Ishikawa (cell line): ENCODE measurements around the gene RALGPS1.

Source experiments
- FOXM1 ChIP-seq: IDR thresholded peaks from 2 replicates; pipeline ENCODE4 v1.6.1; 2012; ENCODE audit warnings: low read depth, borderline replicate concordance
- YY1 ChIP-seq: IDR thresholded peaks from 2 replicates; pipeline ENCODE4 v1.6.1; 2012; ENCODE audit warnings: low read depth

- no peak for TF ChIP-seq YY1
- no peak for TF ChIP-seq FOXM1
Measured at GRCh38 chr9:127195976-127196825, 281.6 kb downstream of the RALGPS1 start.
